ENCODE data around the gene UNKL.

Gene UNKL

DNA sequence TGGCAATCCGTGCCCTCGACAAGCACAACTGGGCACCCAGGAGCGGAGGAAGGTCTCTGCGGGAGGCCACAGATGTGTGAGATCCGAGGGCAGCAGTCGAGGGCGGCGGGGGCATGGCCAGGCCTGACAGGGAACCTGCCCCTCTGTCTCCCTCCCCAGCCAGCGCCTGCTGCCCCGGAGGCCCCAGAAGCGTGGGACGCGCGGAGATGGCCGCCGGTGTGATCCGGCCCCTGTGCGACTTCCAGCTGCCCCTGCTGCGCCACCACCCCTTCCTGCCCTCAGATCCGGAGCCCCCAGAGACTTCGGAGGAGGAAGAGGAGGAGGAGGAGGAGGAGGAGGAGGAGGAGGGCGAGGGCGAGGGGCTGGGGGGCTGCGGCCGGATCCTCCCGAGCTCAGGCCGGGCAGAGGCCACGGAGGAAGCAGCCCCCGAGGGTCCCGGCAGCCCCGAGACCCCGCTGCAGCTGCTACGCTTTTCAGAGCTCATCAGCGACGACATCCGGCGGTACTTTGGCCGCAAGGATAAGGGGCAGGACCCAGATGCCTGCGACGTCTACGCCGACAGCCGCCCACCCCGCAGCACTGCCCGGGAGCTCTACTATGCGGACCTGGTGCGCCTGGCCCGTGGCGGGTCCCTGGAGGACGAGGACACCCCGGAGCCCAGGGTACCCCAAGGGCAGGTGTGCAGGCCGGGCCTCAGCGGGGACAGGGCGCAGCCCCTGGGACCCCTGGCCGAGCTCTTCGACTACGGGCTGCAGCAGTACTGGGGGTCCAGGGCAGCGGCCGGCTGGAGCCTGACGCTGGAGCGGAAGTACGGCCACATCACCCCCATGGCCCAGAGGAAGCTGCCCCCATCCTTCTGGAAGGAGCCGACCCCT is 18.1 kb upstream of the UNKL start:
- in situ Hi-C loops (cut with MboI; ENCODE audit: low pct_unique_long_range_greater_than_20kb, low sequenced_read_pairs): no loop called here
- no peak for DNase-seq

DNA sequence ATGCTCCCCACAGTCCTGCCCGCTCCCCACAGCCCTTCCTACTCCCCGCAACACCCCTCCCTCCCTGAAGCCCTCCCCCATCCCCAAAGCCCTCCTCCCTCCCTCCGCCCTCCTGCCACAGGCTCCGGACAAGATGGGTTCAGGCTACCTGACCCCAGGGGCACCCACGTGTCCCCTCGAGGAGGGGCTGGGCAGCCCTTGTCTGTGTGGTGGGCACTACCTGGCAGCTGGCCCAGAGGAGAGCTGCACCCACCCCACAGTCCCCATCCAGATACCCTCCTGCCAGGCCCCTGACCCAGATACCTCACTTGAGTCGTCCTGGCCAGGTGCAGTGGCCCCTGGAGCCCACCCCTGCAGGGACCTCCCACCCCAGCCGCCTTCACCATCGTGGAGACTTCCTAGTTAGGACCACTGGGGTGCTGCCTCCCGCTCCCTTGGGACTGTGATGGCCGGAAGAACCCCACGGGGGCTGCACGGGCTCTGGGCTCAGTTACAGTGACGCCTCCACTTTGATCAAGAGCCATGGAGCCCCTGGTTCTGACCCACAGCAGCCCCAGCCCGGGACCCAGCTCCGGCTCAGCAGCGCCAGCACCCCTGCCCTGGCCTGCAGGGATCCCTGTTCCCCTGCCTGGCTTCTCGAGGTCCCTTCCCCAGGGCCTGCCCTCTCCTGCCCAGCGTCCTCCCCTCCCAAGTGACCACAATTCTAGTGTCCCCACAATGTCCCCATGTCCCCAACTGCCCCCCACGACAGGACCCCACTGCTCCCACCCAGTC is 17.2 kb upstream of the UNKL start:
- in situ Hi-C loops (cut with MboI; ENCODE audit: low pct_unique_long_range_greater_than_20kb, low sequenced_read_pairs): no loop called here
- no peak for DNase-seq

GRCh38 chr16:1430759-1431496 is 16.4 kb upstream of the UNKL start, which contains the start of gene PERCC1:
TSS of gene PERCC1 (plus strand) at chr16:1431078. CDS start at chr16:1432594, 1,516 bp downstream.
- no peak for DNase-seq
- in situ Hi-C loops (cut with MboI; ENCODE audit: low pct_unique_long_range_greater_than_20kb, low sequenced_read_pairs): no loop called here

GRCh38 chr16:1430214-1430758 is 15.8 kb upstream of the UNKL start:
- no peak for DNase-seq
- in situ Hi-C loops (cut with MboI; ENCODE audit: low pct_unique_long_range_greater_than_20kb, low sequenced_read_pairs): no loop called here

- in situ Hi-C loops (cut with MboI; ENCODE audit: low pct_unique_long_range_greater_than_20kb, low sequenced_read_pairs): loop anchor here (10.0 kb wide), 1 partner anchor 135 kb away; no protein-coding TSS in a partner anchor
- DNase-seq: no peak
Observed at GRCh38 chr16:1429631-1430030, 15.1 kb upstream of the UNKL start.

GRCh38 chr16:1429012-1429411 is 14.5 kb upstream of the UNKL start:
- no peak for DNase-seq
- in situ Hi-C loops (cut with MboI; ENCODE audit: low pct_unique_long_range_greater_than_20kb, low sequenced_read_pairs): loop anchor here (10.0 kb wide), 1 partner anchor 136 kb away; no protein-coding TSS in a partner anchor

GRCh38 chr16:1428511-1428910 is 14.0 kb upstream of the UNKL start:
- in situ Hi-C loops (cut with MboI; ENCODE audit: low pct_unique_long_range_greater_than_20kb, low sequenced_read_pairs): loop anchor here (10.0 kb wide), 1 partner anchor 136 kb away; no protein-coding TSS in a partner anchor
- peak; percentile 66 for DNase-seq

GRCh38 chr16:1427473-1428461 is 13.3 kb upstream of the UNKL start:
- in situ Hi-C loops (cut with MboI; ENCODE audit: low pct_unique_long_range_greater_than_20kb, low sequenced_read_pairs): loop anchor here (10.0 kb wide), 1 partner anchor 137 kb away; no protein-coding TSS in a partner anchor
- no peak for DNase-seq

- no peak for DNase-seq
- in situ Hi-C loops (cut with MboI; ENCODE audit: low pct_unique_long_range_greater_than_20kb, low sequenced_read_pairs): loop anchor here (10.0 kb wide), 1 partner anchor 138 kb away; no protein-coding TSS in a partner anchor
Observed at GRCh38 chr16:1426734-1427471, 12.4 kb upstream of the UNKL start.

DNA sequence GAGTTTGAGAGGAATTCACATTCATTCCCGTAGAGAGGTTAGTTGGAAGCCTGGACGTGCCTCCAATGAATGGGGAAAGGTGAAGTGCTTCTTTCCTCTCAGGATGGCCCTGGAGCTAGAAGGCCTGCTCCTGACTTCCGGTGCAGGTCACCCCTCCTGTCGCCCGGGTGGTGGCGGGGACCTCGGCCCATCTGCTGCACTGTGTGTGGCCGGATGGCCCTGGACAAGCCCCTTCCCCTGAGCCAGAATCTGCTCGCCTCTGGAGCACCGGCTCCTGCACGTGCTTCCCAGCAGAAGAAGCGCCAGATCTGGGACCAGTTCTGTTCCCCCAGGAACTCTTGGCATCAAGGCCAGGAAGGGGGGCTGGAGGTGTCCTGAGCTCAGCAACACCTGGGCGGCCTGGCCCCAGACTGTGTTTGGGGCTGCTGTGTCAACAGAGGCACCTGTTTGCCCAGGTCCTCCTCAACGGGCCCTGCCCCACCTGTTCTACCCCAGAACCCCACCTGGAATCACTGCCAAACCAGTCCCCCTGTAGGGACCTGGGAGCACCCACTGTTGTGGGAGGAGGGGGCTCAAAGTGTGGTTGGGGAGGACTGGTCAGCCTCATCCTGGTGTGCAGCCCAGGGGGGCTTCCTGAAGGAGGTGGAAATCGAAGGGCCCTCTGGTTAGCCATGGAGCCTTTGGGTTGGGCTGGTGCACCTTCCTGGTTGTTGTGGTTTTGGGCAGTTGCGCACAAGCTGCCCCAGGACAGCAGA is 11.3 kb upstream of the UNKL start:
- in situ Hi-C loops (cut with MboI; ENCODE audit: low pct_unique_long_range_greater_than_20kb, low sequenced_read_pairs): loop anchor here (10.0 kb wide), 1 partner anchor 139 kb away; no protein-coding TSS in a partner anchor
- DNase-seq: no peak

DNA sequence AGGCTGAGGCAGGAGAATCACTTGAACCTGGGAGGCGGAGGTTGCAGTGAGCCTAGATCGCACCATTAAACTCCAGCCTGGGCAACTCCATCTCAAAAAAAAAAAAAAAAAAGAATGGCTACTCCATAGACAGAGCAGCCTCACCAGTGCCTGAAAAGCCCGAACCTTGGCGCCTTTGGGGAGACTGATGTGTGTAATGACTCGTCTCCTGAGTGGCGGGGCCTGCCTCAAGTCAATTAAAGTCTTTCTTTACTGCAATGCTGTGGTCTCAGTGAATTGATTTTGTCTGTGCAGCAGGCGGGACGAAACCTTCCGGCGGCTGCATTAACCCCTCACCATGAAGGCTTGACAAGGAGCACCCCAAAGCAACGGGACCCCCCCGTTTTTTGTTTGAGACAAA is 9.5 kb upstream of the UNKL start:
- DNase-seq: no peak
- in situ Hi-C loops (cut with MboI; ENCODE audit: low pct_unique_long_range_greater_than_20kb, low sequenced_read_pairs): loop anchor here (10.0 kb wide), 1 partner anchor 141 kb away; no protein-coding TSS in a partner anchor

DNA sequence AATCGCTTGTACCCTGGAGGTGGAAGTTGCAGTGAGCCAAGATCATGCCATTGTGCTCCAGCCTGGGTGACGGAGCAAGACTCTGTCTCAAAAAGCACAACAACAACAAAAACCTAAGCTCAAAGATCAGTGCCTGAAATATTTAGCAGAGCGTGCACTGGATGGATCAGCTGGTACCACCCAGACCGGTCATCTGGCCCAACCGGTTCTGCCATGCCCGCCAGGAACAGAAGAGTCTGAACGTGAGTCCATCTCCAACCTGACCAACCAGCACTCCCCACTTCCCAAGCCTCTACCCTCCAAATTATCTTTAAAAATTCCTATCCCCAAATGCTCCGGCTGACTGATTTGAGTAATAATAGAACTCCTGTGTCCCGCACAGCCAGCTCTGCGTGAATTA is 7.6 kb upstream of the UNKL start:
- DNase-seq: no peak
- in situ Hi-C loops (cut with MboI; ENCODE audit: low pct_unique_long_range_greater_than_20kb, low sequenced_read_pairs): loop anchor here (10.0 kb wide), 1 partner anchor 143 kb away; no protein-coding TSS in a partner anchor

GRCh38 chr16:1420111-1420539 is 5.6 kb upstream of the UNKL start:
- in situ Hi-C loops (cut with MboI; ENCODE audit: low pct_unique_long_range_greater_than_20kb, low sequenced_read_pairs): loop anchor here (10.0 kb wide), 1 partner anchor 145 kb away; no protein-coding TSS in a partner anchor
- no peak for DNase-seq

DNA sequence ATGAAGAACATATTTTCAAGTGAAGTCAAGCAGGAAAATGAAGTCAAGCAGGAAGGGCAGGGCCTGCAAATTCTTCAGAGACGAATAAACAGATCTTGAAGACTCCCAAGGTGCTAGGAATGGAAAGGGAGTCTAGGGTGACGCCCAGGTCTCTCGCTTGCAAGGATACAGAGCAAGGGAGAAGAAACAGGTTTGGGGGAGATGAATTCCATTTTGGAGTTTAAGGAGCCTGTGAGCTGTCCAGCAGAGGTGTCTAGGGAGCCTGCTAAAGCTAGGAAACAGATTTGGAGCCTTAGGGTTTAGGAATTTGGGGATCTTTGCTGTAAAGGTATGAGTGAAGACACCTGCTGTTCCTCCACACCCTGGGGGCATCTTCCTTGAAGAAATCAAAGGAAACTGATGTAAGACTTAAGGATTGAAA is 2.0 kb upstream of the UNKL start:
- DNase-seq: no peak
- in situ Hi-C loops (cut with MboI; ENCODE audit: low pct_unique_long_range_greater_than_20kb, low sequenced_read_pairs): no loop called here

DNA sequence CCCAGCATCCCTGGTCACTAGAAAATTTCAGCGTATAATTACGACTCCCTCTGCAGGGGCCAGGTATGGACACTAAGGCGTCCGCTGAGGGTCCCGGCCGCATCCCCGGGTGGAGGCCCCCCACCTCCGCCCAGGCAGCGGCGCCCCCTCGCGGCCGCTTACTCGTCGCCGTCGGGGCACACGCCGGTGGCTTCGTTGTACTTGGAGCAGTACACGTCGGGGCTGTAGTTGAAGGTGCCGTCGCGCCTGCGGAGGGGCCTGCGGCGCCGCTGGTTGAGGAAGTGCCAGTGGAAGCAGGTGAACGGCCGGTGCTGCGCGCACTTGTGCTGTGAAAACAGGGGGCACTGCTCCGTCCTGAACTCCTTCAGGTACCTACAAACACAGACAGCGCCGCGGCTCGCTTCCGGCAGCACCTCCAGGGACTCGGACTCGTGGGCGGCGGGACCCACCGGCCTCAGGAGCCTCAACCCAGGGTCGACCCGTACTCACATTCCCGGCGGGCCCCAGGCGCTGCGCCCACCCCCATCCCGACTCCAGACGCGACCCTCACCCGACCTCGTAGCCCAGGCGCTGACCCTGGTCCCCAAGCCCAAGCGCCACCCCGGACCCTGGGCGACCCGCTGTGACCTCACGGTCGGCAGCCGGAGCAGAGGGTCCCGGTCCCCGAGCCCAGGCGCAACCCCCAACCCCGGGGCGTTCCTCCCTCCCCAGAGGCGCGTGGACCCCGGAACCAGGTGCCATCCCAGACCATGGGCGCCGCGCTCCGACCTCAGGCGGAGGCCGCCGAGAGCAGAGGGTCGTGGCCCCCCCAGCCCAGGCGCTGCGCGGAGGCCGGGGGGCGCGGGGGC is 596 bp downstream of the UNKL start:
- DNase-seq: peak; percentile 76
- in situ Hi-C loops (cut with MboI; ENCODE audit: low pct_unique_long_range_greater_than_20kb, low sequenced_read_pairs): no loop called here
